ENCODE measurements around the gene KCTD20.
"Not testable (repeated sequence)": the region's sequence is repeated elsewhere in the genome, so short reads cannot be mapped to it uniquely, and the experiment has no call there.

KCTD20 gene

GRCh38 chr6:36463676-36464075 is 20.9 kb downstream of the KCTD20 start:
- no peak overlapping the region for H3K27ac ChIP-seq
- TF ChIP-seq ZFX (IDR thresholded peaks at IDR 0.05) (no peak), CTCF (conservative IDR thresholded peaks at IDR 0.05) (no peak)

- H3K27ac ChIP-seq: no peak overlapping the region
- TF ChIP-seq CTCF (conservative IDR thresholded peaks at IDR 0.05) (no peak), ZFX (IDR thresholded peaks at IDR 0.05) (no peak)
Measured at GRCh38 chr6:36464233-36464632, 21.4 kb downstream of the KCTD20 start.

- H3K27ac ChIP-seq: no peak overlapping the region
- TF ChIP-seq ZFX (IDR thresholded peaks at IDR 0.05): no peak
- no peak for TF ChIP-seq CTCF (conservative IDR thresholded peaks at IDR 0.05)
Measured at GRCh38 chr6:36467625-36468024, 24.8 kb downstream of the KCTD20 start.

- H3K27ac ChIP-seq: no peak overlapping the region
- TF ChIP-seq ZFX (IDR thresholded peaks at IDR 0.05) (no peak), CTCF (conservative IDR thresholded peaks at IDR 0.05) (no peak)
Measured at GRCh38 chr6:36469148-36469661, 26.4 kb downstream of the KCTD20 start.

GRCh38 chr6:36469946-36470345 is 27.1 kb downstream of the KCTD20 start:
- no peak overlapping the region for H3K27ac ChIP-seq
- TF ChIP-seq ZFX (IDR thresholded peaks at IDR 0.05) (no peak), CTCF (conservative IDR thresholded peaks at IDR 0.05) (no peak)

GRCh38 chr6:36478051-36478526 is 35.3 kb downstream of the KCTD20 start:
- no peak overlapping the region for H3K27ac ChIP-seq
- TF ChIP-seq CTCF (conservative IDR thresholded peaks at IDR 0.05) (no peak), ZFX (IDR thresholded peaks at IDR 0.05) (no peak)

GRCh38 chr6:36479256-36479655 is 36.5 kb downstream of the KCTD20 start:
- TF ChIP-seq ZFX (IDR thresholded peaks at IDR 0.05): no peak
- no peak for TF ChIP-seq CTCF (conservative IDR thresholded peaks at IDR 0.05)

GRCh38 chr6:36483326-36483725 is 40.5 kb downstream of the KCTD20 start:
- H3K27ac ChIP-seq: not testable (repeated sequence)

More at GRCh38 chr6:36479256-36479655, 36.5 kb downstream of the KCTD20 start:
- H3K27ac ChIP-seq: no peak overlapping the region
